Lower leg skin (tissue), 3 donors: ENCODE measurements around the gene MRPS18B.

ENCODE experiments used
- POLR2A ChIP-seq, 2 donors: fragments of 450-650 bp; IDR thresholded peaks; one replicate each; pipeline ENCODE4 v1.6.1; 2016 to 2017; ENCODE audit warnings: antibody characterized with exemption in 2 of 2, mild to moderate bottlenecking in 1 of 2, moderate library complexity in 1 of 2
- TF ChIP-seq, protein P1 (sequence below), 3 donors: fragments of 450-650 bp; IDR thresholded peaks; one replicate each; pipeline ENCODE4 v1.5.1; 2016; ENCODE audit warnings: antibody characterized with exemption in 3 of 3, mild to moderate bottlenecking in 3 of 3, moderate library complexity in 2 of 3

DNA sequence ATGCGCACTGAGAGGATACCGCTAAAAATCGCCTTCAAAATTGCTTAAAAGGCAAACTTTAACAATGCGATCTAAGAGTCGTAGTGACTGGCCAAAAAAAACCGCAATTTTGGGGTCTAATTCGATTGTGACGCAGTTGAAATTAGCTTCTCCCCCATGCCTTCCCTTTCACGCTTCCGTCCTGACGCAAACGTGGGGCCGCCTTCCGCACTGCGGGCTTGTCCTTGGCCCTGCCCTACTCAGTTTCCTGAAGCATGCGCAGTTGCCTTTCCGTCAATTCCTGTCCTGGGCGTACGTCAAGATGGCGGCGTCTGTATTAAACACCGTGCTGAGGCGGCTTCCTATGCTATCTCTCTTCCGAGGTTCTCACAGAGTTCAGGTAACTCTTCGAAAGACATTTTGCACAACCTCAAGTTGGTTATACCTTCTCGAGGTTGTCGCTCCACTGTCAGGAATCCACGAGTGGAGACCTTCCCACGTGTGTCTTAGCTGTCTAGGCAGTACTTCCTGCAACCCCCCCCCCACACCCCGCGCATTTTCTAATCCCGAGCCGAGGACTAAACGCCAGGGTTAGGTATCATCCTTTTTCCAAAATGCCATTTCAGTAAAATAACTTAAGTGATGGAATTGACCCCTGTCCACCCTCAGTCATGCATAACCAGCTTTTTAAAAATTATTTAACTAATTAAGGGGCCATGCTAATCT is at the start of gene MRPS18B:
- TF ChIP-seq, protein P1, sequence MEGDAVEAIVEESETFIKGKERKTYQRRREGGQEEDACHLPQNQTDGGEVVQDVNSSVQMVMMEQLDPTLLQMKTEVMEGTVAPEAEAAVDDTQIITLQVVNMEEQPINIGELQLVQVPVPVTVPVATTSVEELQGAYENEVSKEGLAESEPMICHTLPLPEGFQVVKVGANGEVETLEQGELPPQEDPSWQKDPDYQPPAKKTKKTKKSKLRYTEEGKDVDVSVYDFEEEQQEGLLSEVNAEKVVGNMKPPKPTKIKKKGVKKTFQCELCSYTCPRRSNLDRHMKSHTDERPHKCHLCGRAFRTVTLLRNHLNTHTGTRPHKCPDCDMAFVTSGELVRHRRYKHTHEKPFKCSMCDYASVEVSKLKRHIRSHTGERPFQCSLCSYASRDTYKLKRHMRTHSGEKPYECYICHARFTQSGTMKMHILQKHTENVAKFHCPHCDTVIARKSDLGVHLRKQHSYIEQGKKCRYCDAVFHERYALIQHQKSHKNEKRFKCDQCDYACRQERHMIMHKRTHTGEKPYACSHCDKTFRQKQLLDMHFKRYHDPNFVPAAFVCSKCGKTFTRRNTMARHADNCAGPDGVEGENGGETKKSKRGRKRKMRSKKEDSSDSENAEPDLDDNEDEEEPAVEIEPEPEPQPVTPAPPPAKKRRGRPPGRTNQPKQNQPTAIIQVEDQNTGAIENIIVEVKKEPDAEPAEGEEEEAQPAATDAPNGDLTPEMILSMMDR (IDR thresholded peaks at IDR 0.05), result no peak
- TF ChIP-seq POLR2A (IDR thresholded peaks at IDR 0.05), result peak in 1 of 2 donors; percentile 73
